Peyer's patch (tissue), 4 donors: ENCODE data around the gene CACNA2D4.

Source experiments
- CTCF ChIP-seq, 6 experiments: fragments of 450-650 bp in 4 of 6; fragments of 200-600 bp in 2 of 6; sonication (generic) in 1 of 6; IDR thresholded peaks; one replicate each; pipeline ENCODE4 v1.5.1; 2017 to 2019; ENCODE audit warnings: antibody characterized with exemption in 6 of 6, mild to moderate bottlenecking in 3 of 6, moderate library complexity in 1 of 6
- POLR2A ChIP-seq, 2 donors: fragments of 450-650 bp; IDR thresholded peaks; one replicate each; pipeline ENCODE4 v1.5.1; 2017; ENCODE audit warnings: antibody characterized with exemption in 2 of 2, mild to moderate bottlenecking in 2 of 2, moderate library complexity in 2 of 2

- TF ChIP-seq CTCF (IDR thresholded peaks at IDR 0.05) (no peak), POLR2A (IDR thresholded peaks at IDR 0.05) (no peak)
These were observed 1.0 kb downstream of the CACNA2D4 start for GRCh38 chr12:1917172-1918070.
